H7 (cell line): ENCODE measurements around the gene PXMP4. TPM values are rescaled to one million over a fixed set of nuclear protein-coding genes. Genes with fewer than 3 reads are reported as not detected.
A peak's percentile ranks its signal among the peaks of the same experiment; 100 is the strongest.

Experiments
- DNase-seq: peaks from one replicate; pipeline ENCODE4 v3.0.0; 2012
- H3K27me3 ChIP-seq: 2 replicates; pipeline ENCODE4 v1.6.0; 2011; ENCODE audit warnings: mild to moderate bottlenecking, low read length; ENCODE audit not compliant: control insufficient read depth, insufficient read depth
- H3K36me3 ChIP-seq: replicated peaks from 2 replicates; pipeline ENCODE4 v1.5.1; 2011; ENCODE audit warnings: low read length; ENCODE audit not compliant: control insufficient read depth, insufficient read depth
- H3K4me3 ChIP-seq: 2 replicates; pipeline ENCODE4 v1.5.1; 2011; ENCODE audit warnings: low read depth, mild to moderate bottlenecking, control low read depth, low read length, moderate library complexity; ENCODE audit not compliant: insufficient read depth
- total RNA-seq: library from RNA; depleted of rRNA; stranded (reverse); fragments of >200 nt; shearing (Covaris generic); gene quantifications from 2 replicates; pipeline ENCODE4 v1.2.3, GENCODE V29; 2014

Gene PXMP4
- total RNA-seq, 1 experiment from 2014 or later = under 0.01 TPM

GRCh38 chr20:33676652-33677645 lies 43.2 kb downstream of the PXMP4 start:
- no peak overlapping the region for H3K4me3 ChIP-seq
- DNase-seq = peak; percentile 54
- no peaks in the 10 kb centered on the region for H3K27me3 ChIP-seq
- peaks cover 28% of the 10 kb centered on the region for H3K36me3 ChIP-seq

GRCh38 chr20:33676121-33676520 lies 44.0 kb downstream of the PXMP4 start:
- peaks cover 28% of the 10 kb centered on the region for H3K36me3 ChIP-seq

GRCh38 chr20:33675136-33675959 lies 44.8 kb downstream of the PXMP4 start:
- Histone ChIP-seq H3K27me3 (no peaks in the 10 kb centered on the region), H3K36me3 (peaks cover 29% of the 10 kb centered on the region), H3K4me3 (peak overlapping the region; percentile 80)
- DNase-seq = peak; percentile 54

More at GRCh38 chr20:33676121-33676520, 44.0 kb downstream of the PXMP4 start:
- Histone ChIP-seq H3K27me3 (no peaks in the 10 kb centered on the region), H3K4me3 (no peak overlapping the region)
- DNase-seq = peak; percentile 55

GRCh38 chr20:33674294-33675135 lies 45.6 kb downstream of the PXMP4 start, which contains the start of gene NECAB3:
NECAB3 (minus strand) TSS chr20:33674428; CDS start chr20:33674352, 76 bp downstream.
- Histone ChIP-seq H3K36me3 (peaks cover 22% of the 10 kb centered on the region), H3K4me3 (peak within 1 kb of the TSS; percentile 80), H3K27me3 (no peaks in the 10 kb centered on the region)
- DNase-seq = peak; percentile 99

GRCh38 chr20:33673410-33674293 lies 46.5 kb downstream of the PXMP4 start:
- Histone ChIP-seq H3K27me3 (no peaks in the 10 kb centered on the region), H3K4me3 (peak overlapping the region; percentile 80), H3K36me3 (peaks cover 20% of the 10 kb centered on the region)
- peak; percentile 72 for DNase-seq

- no peaks in the 10 kb centered on the region for H3K27me3 ChIP-seq
- peak overlapping the region; percentile 80 for H3K4me3 ChIP-seq
- peaks cover 17% of the 10 kb centered on the region for H3K36me3 ChIP-seq
- no peak for DNase-seq
Measured at GRCh38 chr20:33673114-33673409, 47.0 kb downstream of the PXMP4 start.

- Histone ChIP-seq H3K27me3 (peaks cover under 1% of the 10 kb centered on the region; the same call in 1 of the 2 replicates), H3K36me3 (peaks cover 13% of the 10 kb centered on the region), H3K4me3 (peak overlapping the region; percentile 80)
- DNase-seq = peak; percentile 64
Measured at GRCh38 chr20:33672426-33673113, 47.5 kb downstream of the PXMP4 start.

GRCh38 chr20:33671573-33672288 lies 48.4 kb downstream of the PXMP4 start:
- no peak for DNase-seq
- Histone ChIP-seq H3K4me3 (no peak overlapping the region), H3K36me3 (peaks cover 7% of the 10 kb centered on the region), H3K27me3 (peaks cover 4% of the 10 kb centered on the region; the same call in 1 of the 2 replicates)

GRCh38 chr20:33670715-33671499 lies 49.2 kb downstream of the PXMP4 start:
- H3K27me3 ChIP-seq = peaks cover 4% of the 10 kb centered on the region; the same call in 1 of the 2 replicates
- no peak for DNase-seq
- no peak overlapping the region for H3K4me3 ChIP-seq
- H3K36me3 ChIP-seq = peaks cover 4% of the 10 kb centered on the region

- no peak for DNase-seq
- no peak overlapping the region for H3K4me3 ChIP-seq
Measured at GRCh38 chr20:33669873-33670640, 50.1 kb downstream of the PXMP4 start.

GRCh38 chr20:33669224-33669623 lies 50.9 kb downstream of the PXMP4 start:
- DNase-seq = no peak
- H3K4me3 ChIP-seq = no peak overlapping the region
- H3K27me3 ChIP-seq = peaks cover 4% of the 10 kb centered on the region; the same call in 1 of the 2 replicates
- peaks cover 4% of the 10 kb centered on the region for H3K36me3 ChIP-seq

More at GRCh38 chr20:33669873-33670640, 50.1 kb downstream of the PXMP4 start:
- Histone ChIP-seq H3K27me3 (peaks cover 4% of the 10 kb centered on the region; the same call in 1 of the 2 replicates), H3K36me3 (peaks cover 4% of the 10 kb centered on the region)
